RPMI8226 (cell line): Measurements from ENCODE around the gene ZNF143.
"Not testable (repeated sequence)": the region's sequence is repeated elsewhere in the genome, so short reads cannot be mapped to it uniquely, and the experiment has no call there.

ENCODE experiments used
- DNase-seq: peaks from one replicate; pipeline ENCODE4 v3.0.0-alpha.2; 2015

The ZNF143 gene

DNA sequence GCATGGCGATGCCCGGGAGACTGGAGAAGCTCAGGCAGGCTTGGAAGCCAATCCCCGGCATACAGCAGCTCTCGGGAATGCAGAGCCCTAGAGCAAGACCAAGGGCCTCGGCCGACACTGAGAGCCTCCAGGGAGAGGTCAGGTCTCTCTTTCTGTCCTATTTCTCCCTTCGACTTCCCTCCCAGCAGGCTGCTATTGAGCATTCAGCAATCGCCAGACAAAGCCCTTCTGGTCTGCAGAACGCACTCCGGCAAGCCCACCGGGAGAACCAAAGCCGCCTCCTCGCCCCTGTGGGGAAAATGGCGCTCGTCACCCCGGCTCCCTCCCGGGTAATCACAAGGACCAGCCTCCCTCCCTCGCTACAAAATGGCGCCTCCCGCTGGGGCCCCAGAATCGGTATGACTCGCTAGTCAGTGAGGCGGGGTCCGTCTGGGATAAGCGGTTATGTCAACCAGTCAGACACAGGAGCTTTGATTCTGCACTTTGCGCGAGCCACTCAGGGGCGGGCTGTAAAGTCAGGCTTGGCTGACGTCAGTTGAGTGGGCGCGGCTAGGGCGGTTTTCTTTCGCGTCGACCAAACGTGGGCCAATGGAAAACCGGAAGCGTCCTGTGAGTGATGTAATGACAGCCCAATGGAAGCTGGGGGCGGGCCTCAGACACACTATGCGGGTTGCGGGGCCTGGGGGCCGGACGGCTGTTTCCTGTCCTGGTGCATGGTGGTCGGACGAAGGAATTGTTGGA, at the start of gene ZNF143:
Gene ZNF143 (plus strand): TSS at position 691 of the 741 bp plus-strand sequence. CDS start 10,297 bp downstream, outside the sequence.
- peak; percentile 98 for DNase-seq

GRCh38 chr11:9428706-9429105, 32.1 kb upstream of the ZNF143 start:
- DNase-seq: no peak

DNA sequence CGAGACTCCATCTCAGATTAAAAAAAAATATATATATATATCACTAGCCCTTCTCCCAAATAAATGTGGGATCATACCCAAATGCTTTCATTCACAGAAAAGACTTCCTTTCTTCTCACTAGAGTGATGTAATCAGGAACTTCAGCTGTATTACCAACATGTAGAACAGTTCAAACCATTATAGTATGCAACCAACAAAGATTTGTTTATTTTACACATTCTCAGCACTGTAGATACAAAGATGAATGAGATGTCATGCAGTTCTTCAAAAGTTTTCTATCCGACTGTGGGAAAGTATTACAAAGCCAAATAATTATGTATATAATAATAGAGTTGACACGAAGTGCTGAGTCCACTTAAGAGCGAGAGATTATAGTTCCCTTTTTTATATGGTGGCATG, 22.2 kb upstream of the ZNF143 start:
- no peak for DNase-seq

DNA sequence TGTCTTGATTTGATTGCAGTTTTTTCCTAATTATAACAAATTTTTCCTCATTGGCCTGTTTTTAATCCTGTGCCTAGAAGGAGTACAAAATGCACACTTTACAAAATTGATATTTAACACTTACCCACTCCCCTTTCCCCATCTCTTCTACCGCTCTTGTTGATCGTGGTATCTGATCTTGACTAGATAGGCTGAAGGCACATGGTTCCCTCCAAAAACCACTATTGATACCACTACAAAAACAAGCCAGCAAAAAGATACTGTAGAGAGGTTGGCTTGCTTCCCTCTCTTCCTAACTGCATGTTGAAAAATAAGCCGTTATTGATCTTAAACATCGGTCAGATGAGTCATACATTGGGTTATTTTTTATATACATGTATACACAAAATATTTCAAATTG, 14.6 kb upstream of the ZNF143 start:
- DNase-seq: no peak

GRCh38 chr11:9448576-9449352, 12.0 kb upstream of the ZNF143 start:
- DNase-seq: no peak

DNA sequence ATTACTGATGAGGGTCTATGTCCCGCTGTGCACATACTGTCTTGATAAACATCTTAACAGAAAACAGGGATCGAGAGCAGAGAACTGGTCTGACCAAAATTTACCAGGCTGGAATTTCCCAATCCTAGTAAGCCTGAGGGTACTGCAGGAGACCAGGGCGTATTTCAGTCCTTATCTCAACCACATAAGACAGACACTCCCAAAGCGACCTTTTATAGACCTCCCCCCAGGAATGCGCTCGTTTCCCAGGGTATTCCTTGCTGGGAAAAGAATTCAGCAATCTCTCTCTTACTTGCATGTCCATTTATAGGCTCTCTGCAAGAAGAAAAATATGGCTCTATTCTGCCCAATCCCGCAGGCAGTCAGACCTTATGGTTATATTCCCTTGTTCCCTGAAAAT, 8.8 kb upstream of the ZNF143 start:
- DNase-seq: not testable (repeated sequence)

DNA sequence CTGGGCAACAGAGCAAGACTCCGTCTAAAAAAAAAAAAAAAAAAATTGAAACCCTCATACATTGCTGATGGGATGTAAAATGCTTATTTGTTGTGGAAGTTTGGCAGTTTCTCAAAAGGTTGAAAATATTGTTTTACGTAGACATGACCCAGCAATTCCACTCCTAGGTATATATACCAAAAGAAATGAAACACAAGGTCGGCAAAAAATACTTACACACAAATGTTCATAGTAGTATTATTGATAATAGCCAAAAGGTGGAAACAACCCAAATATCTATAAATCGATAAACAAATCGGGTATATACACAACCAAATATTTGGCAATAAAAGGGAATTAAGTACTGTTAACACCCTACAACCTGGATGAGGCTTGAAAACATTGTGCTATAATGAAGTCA, 5.1 kb upstream of the ZNF143 start:
- no peak for DNase-seq

DNA sequence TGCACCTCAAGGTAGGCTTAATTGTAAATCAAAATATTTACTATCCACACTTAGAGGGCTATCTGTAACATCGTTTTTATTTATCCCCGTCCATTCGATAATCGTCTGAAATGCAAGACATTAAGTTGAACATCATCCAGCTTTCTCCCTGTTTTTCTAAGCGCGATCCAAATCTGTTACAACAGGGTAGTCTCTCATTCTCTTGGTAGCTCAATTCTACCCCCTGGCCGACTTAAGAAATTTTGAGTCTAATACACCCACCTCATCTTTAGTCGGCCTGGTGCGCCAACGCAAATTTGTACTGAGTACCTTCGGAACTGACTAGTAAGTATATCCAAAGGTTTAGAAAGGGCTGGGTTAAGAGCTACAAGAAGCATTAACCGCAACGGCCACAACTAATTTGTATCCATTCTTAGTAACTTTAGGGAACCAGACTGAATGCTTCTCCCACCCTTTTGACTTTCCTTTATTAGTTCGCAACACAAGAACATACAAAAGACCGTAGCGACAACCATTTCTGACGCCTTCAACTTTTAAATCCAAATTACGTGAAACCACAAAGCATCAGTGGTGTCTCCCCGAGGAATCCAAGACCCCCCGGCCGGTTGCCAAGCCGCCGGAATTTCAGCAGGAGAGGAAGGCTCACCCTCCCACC, 1.0 kb upstream of the ZNF143 start:
- DNase-seq: peak; percentile 20

GRCh38 chr11:9461063-9461759, 399 bp downstream of the ZNF143 start:
- DNase-seq: peak; percentile 82

GRCh38 chr11:9461760-9462134, 935 bp downstream of the ZNF143 start:
- DNase-seq: peak; percentile 32

DNA sequence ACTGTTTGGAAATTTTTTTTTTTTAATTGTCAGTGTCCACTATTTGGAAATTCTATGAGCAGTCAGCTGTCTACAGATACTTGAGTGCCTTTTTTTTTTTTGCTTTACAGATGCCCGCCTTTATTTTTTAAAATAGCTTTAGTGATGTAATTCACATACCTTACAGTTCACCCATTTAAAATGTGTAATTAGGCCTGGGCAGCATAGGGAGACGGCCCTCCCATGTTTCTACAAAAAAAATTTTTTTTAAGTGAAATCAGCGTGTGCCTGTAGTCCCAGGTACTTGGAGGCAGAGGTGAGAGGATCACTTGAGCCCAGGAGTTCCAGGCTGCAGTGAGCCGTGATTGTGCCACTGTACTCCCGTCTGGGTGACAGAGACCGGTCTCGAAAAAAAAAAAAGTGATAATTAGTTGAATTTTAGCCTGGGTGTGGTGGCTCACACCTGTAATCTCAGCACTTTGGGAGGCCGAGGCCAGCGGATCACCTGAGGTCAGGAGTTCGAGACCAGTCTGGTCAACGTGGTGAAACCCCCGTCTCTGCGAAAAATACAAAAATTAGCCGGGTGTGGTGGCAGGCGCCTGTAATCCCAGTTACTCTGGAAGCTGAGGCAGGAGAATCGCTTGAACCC, 1.5 kb downstream of the ZNF143 start:
- peak; percentile 2 for DNase-seq

GRCh38 chr11:9462806-9463537, 2.2 kb downstream of the ZNF143 start:
- DNase-seq: no peak

DNA sequence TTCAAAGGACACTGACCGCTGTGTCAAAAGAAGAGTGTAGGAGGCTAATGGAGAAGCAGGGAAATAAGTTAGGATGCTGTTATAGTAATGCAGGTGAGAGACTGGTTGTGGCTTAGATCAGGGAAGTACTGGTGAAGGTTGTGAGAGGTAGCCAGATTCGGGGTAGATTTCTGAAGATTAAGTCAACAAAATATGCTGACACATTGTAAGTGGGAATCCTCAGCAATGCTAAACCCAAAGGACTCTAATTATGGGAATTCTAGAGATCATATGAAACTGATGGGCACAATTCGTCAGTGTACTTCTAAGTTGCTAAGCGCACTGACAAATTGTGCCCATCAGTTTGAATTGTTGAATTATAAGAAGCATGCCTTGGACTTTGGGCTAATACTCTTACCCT, 10.0 kb downstream of the ZNF143 start:
- no peak for DNase-seq

DNA sequence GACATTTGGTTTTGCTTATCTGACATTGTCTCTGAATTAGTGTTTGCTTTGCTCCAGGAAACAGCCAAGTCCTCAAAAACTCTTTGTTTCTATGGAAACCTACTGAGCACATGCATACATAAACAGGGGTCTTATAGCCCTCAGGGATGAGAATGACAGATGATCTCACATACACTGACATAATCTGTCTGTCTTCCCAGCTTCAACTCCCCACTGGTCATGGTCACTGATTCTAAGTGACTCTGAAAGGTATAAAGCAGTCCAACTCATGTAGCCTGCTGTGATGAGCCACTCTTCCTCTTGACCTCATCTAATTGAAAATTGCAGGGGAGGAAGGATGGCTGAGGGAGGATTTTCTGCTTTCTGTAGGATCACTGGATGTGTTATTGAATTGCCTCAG, 12.6 kb downstream of the ZNF143 start:
- DNase-seq: no peak

GRCh38 chr11:9479899-9480298, 19.1 kb downstream of the ZNF143 start:
- no peak for DNase-seq

- DNase-seq: no peak
These were observed 28.4 kb downstream of the ZNF143 start for GRCh38 chr11:9489080-9489765.

DNA sequence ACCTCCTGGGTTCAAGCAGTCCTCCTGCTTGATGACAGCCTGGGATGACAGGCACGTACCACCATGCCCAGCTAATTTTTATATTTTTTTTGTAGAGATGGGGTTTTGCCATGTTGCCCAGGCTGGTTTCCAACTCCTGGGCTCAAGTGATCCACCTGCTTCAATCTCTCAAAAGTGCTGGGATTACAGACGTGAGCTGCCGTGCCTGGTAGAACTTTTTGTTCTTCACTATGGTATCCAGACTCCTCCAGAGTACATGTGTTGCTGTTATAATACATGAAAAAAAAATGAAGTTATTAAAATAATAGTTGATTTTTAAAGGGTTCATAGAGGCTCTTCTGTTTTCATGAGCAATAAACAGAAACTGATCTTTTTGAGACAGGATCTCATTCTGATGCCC, 29.6 kb downstream of the ZNF143 start:
- DNase-seq: no peak

DNA sequence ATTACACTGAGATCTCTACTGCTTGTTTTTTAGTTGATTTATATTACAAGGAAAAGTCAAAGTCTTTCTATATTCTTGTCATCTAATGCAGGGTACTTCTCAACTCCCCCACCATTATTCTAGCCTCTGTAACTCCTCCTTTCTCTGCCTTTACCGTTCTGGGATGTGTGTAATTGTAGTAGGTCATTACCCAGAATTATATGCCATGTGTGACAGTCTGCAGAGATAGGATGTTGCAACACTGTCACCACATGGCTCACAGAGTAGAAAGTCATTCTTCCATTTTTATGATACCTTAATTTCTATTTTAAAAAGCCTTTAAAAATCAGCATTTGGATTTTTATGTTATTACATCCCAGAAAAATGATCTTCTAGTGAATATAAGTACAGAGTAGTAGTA, 32.7 kb downstream of the ZNF143 start:
- DNase-seq: no peak

DNA sequence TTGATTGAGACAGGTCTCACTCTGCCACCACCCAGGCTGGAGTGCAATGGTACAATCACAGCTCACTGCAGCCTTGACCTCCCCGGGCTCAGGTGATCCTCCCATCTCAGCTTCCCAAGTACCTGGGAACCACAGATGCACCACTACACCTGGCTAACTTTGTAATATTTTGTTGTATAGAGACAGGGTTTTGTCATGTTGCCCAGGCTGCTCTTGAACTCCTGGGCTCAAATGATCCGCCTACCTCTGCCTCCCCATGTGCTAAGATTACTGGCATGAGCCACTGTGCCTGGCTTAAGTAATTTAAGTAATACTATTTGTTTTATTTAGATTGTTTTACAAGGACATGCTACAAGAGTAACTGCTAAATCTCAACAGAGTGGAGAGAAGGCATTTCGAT, 33.5 kb downstream of the ZNF143 start:
- DNase-seq: no peak

DNA sequence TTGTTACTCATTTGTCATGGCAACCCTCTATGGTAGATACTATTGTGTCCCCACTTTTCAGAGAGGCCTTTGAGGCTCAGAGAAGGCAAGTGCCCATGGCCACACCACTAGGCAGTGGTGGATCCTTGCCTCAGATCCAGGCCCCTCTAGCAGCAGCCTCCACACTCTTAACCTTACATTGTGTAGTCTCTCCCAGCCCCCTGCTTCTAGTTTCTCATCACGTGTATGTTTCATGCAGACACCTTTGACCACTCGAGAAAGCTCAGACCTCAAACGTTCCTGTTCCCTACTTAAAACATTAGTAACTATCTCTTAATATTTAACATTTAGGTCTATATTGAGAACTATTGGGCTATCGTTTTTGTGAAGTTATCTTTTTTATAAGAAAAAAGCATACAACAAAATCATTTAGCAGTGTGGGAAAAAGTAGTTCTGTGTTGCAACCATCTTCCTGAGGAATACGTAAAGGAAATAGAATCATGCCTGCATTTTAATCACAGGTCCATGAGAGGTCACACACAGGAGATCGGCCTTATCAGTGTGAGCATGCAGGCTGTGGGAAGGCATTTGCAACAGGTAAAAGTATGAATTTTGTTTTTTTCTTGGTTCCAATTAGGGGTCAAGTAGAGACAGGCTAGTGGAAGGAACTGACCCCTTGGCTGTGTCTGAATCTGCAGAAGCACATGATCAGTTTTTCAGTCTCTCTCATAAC, 35.1 kb downstream of the ZNF143 start:
- no peak for DNase-seq
